OCI-LY1 (cell line): Measurements from ENCODE around the gene LZTR1.

ENCODE experiments used
- H2AFZ ChIP-seq: fragments of 200-600 bp; sonication (generic), shearing (Covaris generic); 2 replicates; pipeline ENCODE4 v1.6.0; 2014; ENCODE audit warnings: antibody characterized with exemption, mild to moderate bottlenecking, low read length
- H3F3A ChIP-seq: fragments of 200-600 bp; sonication (generic), shearing (Covaris generic); 2 replicates; pipeline ENCODE4 v1.6.0; 2014; ENCODE audit warnings: mild to moderate bottlenecking, antibody characterized with exemption, low read length, moderate library complexity; ENCODE audit not compliant: insufficient read depth
- H3K27ac ChIP-seq: fragments of 200-600 bp; sonication (generic); 2 replicates; pipeline ENCODE4 v1.5.1; 2014; ENCODE audit warnings: low read length, mixed run types, mild to moderate bottlenecking, low read depth; ENCODE audit not compliant: poor library complexity, severe bottlenecking
- H3K27me3 ChIP-seq: fragments of 200-600 bp; sonication (generic); 2 replicates; pipeline ENCODE4 v1.6.0; 2014; ENCODE audit warnings: antibody characterized with exemption, mild to moderate bottlenecking, low read length, moderate library complexity; ENCODE audit not compliant: insufficient read depth
- H3K36me3 ChIP-seq: fragments of 200-600 bp; sonication (generic); 2 replicates; pipeline ENCODE4 v1.6.1; 2014; ENCODE audit warnings: mild to moderate bottlenecking, antibody characterized with exemption, low read length, moderate library complexity, mixed read lengths; ENCODE audit not compliant: insufficient read depth
- H3K4me1 ChIP-seq: fragments of 200-600 bp; sonication (generic); 2 replicates; pipeline ENCODE4 v1.5.1; 2014; ENCODE audit warnings: mild to moderate bottlenecking, low read length, moderate library complexity; ENCODE audit not compliant: insufficient read depth, severe bottlenecking
- H3K4me2 ChIP-seq: fragments of 200-600 bp; sonication (generic), shearing (Covaris generic); 2 replicates; pipeline ENCODE4 v1.6.1; 2014; ENCODE audit warnings: low read length
- H3K4me3 ChIP-seq: fragments of 200-600 bp; sonication (generic); 2 replicates; pipeline ENCODE4 v1.5.1; 2014; ENCODE audit warnings: low read length, low read depth, mild to moderate bottlenecking, mixed read lengths; ENCODE audit not compliant: poor library complexity, severe bottlenecking
- H3K79me2 ChIP-seq: fragments of 200-600 bp; shearing (Covaris generic); 2 replicates; pipeline ENCODE4 v1.6.1; 2016; ENCODE audit warnings: mixed run types, low read length, mixed read lengths; ENCODE audit not compliant: insufficient read depth
- H3K9ac ChIP-seq: fragments of 200-600 bp; sonication (generic), shearing (Covaris generic); 2 replicates; pipeline ENCODE4 v1.6.1; 2014; ENCODE audit warnings: mild to moderate bottlenecking, low read length, mixed read lengths
- H3K9me2 ChIP-seq: fragments of 200-600 bp; sonication (generic), shearing (Covaris generic); 2 replicates; pipeline ENCODE4 v1.6.1; 2014; ENCODE audit warnings: low read depth, mild to moderate bottlenecking, low read length, mixed read lengths
- H3K9me3 ChIP-seq: fragments of 200-600 bp; shearing (Covaris generic); 2 replicates; pipeline ENCODE4 v1.6.1; 2014; ENCODE audit warnings: low read length, mixed read lengths
- H4K20me1 ChIP-seq: fragments of 200-600 bp; sonication (generic), shearing (Covaris generic); 2 replicates; pipeline ENCODE4 v1.6.0; 2016; ENCODE audit warnings: mild to moderate bottlenecking, low read length; ENCODE audit not compliant: insufficient read depth
- EZH2 ChIP-seq: fragments of 200-600 bp; sonication (generic), shearing (Covaris generic); IDR thresholded peaks from 2 replicates; pipeline ENCODE4 v1.8.0; 2017; ENCODE audit warnings: borderline replicate concordance, mixed run types, mild to moderate bottlenecking, antibody characterized with exemption, low read length, moderate library complexity, mixed read lengths
- TF ChIP-seq, protein P1 (sequence below): fragments of 200-600 bp; sonication (generic), shearing (Covaris generic); IDR thresholded peaks from 2 replicates; pipeline ENCODE4 v1.5.1; 2017; ENCODE audit warnings: mild to moderate bottlenecking, antibody characterized with exemption, low read length, moderate library complexity, mixed read lengths

LZTR1 gene

GRCh38 chr22:20946080-20946986, 35.8 kb upstream of the LZTR1 start:
- no peaks in the 10 kb centered on the region for H3K27me3 ChIP-seq
- H3K4me3 ChIP-seq: no peak overlapping the region
- no peaks in the 10 kb centered on the region for H4K20me1 ChIP-seq
- no peaks in the 10 kb centered on the region for H3K9me3 ChIP-seq
- no peak overlapping the region for H3K4me2 ChIP-seq
- no peak overlapping the region for H3K27ac ChIP-seq
- H3K79me2 ChIP-seq: peaks cover 67% of the 10 kb centered on the region
- H3K9me2 ChIP-seq: no peaks in the 10 kb centered on the region
- H2AFZ ChIP-seq: no peak overlapping the region
- peaks cover 6% of the 10 kb centered on the region for H3K4me1 ChIP-seq
- peaks cover 66% of the 10 kb centered on the region for H3K36me3 ChIP-seq
- no peak overlapping the region for H3K9ac ChIP-seq
- H3F3A ChIP-seq: no peaks in the 10 kb centered on the region
- TF ChIP-seq EZH2: no peak
- TF ChIP-seq, protein P1, sequence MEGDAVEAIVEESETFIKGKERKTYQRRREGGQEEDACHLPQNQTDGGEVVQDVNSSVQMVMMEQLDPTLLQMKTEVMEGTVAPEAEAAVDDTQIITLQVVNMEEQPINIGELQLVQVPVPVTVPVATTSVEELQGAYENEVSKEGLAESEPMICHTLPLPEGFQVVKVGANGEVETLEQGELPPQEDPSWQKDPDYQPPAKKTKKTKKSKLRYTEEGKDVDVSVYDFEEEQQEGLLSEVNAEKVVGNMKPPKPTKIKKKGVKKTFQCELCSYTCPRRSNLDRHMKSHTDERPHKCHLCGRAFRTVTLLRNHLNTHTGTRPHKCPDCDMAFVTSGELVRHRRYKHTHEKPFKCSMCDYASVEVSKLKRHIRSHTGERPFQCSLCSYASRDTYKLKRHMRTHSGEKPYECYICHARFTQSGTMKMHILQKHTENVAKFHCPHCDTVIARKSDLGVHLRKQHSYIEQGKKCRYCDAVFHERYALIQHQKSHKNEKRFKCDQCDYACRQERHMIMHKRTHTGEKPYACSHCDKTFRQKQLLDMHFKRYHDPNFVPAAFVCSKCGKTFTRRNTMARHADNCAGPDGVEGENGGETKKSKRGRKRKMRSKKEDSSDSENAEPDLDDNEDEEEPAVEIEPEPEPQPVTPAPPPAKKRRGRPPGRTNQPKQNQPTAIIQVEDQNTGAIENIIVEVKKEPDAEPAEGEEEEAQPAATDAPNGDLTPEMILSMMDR: no peak

GRCh38 chr22:20946991-20947390, 35.1 kb upstream of the LZTR1 start:
- H4K20me1 ChIP-seq: no peaks in the 10 kb centered on the region
- H3K9me2 ChIP-seq: no peaks in the 10 kb centered on the region
- H3K27ac ChIP-seq: no peak overlapping the region
- no peak for TF ChIP-seq EZH2
- TF ChIP-seq, protein P1: no peak
- H3K79me2 ChIP-seq: peaks cover 62% of the 10 kb centered on the region
- H3K9me3 ChIP-seq: no peaks in the 10 kb centered on the region
- no peak overlapping the region for H2AFZ ChIP-seq
- peaks cover 69% of the 10 kb centered on the region for H3K36me3 ChIP-seq
- H3K27me3 ChIP-seq: no peaks in the 10 kb centered on the region
- no peak overlapping the region for H3K4me2 ChIP-seq
- no peaks in the 10 kb centered on the region for H3F3A ChIP-seq
- H3K4me3 ChIP-seq: no peak overlapping the region
- H3K4me1 ChIP-seq: peaks cover 6% of the 10 kb centered on the region
- no peak overlapping the region for H3K9ac ChIP-seq

DNA sequence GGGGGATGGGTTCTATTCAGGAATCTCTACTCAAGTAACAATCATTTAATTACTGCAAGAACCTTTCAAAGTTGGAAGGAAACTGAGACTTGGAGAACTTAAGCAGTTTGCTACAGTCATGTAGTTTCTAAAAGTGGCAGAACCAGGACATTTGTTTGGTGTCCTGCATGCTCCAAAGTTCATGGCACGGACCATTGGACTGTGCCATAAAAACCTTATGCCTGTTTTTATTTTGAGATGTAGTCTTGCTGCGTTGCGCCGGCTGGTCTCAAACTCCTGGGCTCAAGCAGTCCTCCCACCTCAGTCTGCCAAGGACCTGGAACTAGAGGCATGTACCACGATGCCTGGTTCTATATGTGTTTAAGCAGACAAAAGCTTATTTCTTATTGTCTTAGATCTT, 33.6 kb upstream of the LZTR1 start:
- Histone ChIP-seq H3K4me2 (no peak overlapping the region), H3K4me3 (no peak overlapping the region), H3K27ac (no peak overlapping the region), H3K27me3 (no peaks in the 10 kb centered on the region), H3K9me3 (no peaks in the 10 kb centered on the region), H3K36me3 (peaks cover 70% of the 10 kb centered on the region), H3K9ac (no peak overlapping the region), H3K4me1 (peaks cover 6% of the 10 kb centered on the region), H3K79me2 (peaks cover 48% of the 10 kb centered on the region), H2AFZ (no peak overlapping the region), H4K20me1 (peaks cover 3% of the 10 kb centered on the region; the same call in 1 of the 2 replicates), H3K9me2 (no peaks in the 10 kb centered on the region), H3F3A (no peaks in the 10 kb centered on the region)
- TF ChIP-seq, protein P1: no peak
- TF ChIP-seq EZH2: no peak
